ENCODE measurements around the gene TSSK3.

DNA sequence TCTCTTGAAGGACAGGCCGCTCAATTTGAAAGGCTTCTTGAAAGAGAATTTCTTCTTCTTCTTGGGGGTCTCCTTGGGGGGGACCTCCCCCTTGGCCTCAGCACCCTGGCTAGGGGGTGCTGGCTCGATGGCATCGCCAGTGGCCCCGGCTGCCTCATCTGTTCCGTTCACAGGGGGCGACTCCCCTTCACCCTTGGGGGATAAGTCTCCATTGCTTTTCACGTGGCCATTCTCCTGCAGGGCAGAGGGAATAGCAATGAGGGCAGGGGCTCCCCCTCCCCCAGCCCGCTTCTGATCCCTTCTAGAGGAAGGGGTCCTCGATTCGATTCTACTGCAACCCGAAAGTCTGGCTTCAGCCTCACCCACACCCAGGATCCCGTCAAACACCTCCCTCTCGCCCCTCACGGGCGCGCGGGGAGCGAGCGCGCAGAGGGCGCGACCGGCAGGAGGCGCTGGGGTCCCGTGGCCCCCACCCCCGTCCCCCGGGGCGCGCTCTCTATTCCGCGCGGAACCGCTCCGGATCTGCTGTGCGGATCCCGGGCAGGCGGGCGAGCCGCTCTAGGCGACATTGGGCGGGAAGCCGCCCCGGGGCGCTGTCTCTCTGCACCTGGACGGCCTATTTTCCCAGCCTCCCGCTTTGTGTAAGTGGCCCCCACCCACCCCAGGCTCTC lies 27.3 kb upstream of the TSSK3 start:
- TF ChIP-seq POLR2A (IDR thresholded peaks at IDR 0.05; ENCODE audit: extremely low read depth, insufficient read length), result peak; percentile 17
- TF ChIP-seq, protein P1, sequence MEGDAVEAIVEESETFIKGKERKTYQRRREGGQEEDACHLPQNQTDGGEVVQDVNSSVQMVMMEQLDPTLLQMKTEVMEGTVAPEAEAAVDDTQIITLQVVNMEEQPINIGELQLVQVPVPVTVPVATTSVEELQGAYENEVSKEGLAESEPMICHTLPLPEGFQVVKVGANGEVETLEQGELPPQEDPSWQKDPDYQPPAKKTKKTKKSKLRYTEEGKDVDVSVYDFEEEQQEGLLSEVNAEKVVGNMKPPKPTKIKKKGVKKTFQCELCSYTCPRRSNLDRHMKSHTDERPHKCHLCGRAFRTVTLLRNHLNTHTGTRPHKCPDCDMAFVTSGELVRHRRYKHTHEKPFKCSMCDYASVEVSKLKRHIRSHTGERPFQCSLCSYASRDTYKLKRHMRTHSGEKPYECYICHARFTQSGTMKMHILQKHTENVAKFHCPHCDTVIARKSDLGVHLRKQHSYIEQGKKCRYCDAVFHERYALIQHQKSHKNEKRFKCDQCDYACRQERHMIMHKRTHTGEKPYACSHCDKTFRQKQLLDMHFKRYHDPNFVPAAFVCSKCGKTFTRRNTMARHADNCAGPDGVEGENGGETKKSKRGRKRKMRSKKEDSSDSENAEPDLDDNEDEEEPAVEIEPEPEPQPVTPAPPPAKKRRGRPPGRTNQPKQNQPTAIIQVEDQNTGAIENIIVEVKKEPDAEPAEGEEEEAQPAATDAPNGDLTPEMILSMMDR (IDR thresholded peaks at IDR 0.05; ENCODE audit: low read depth, low read length), result peak; percentile 66
